GM12878 (cell line): Measurements from ENCODE around the gene STAT5A. TPM values are rescaled to one million over a fixed set of nuclear protein-coding genes. Genes with fewer than 3 reads are reported as not detected.
A peak's percentile ranks its signal among the peaks of the same experiment; 100 is the strongest.

Experiments
- ATAC-seq: fragments of 200-7000 bp; cut with Tn5 transposase; 3 replicates; pipeline ENCODE4 v1.9.1; 2020; ENCODE audit warnings: mild to moderate bottlenecking, moderate library complexity
- BruUV-seq: library from RNA; stranded (reverse); fragments of 400-500 nt; replicated peaks from 2 replicates; lab custom pipeline; 2021; lab: Mats Ljungman, UMichigan
- CTCF ChIA-PET: fragments of 300-600 bp; sonication (Branson Sonifier 250); formaldehyde crosslinking; extraction: SDS; loops from one replicate; lab custom pipeline; 2021; ENCODE audit warnings: inconsistent platforms; lab: Yijun Ruan, JAX
- POLR2A ChIA-PET: fragments of 350-600 bp; formaldehyde crosslinking; extraction: SDS; loops from one replicate; lab custom pipeline; 2021; ENCODE audit warnings: inconsistent platforms; lab: Charles Lee
- RAD21 ChIA-PET: fragments of 300-600 bp; sonication (Branson Sonifier 250); formaldehyde crosslinking; loops from one replicate; lab custom pipeline; 2023; ENCODE audit warnings: antibody characterized with exemption; ENCODE audit not compliant: unreplicated experiment; lab: Charles Lee
- SMC1A ChIA-PET: fragments of 300-600 bp; sonication (Branson Sonifier 250); formaldehyde crosslinking; loops from one replicate; lab custom pipeline; 2023; ENCODE audit not compliant: unreplicated experiment, uncharacterized antibody; lab: Charles Lee
- DNase-seq: peaks from one replicate; pipeline ENCODE4 v3.0.0-alpha.2; 2011; ENCODE audit warnings: low read depth, low spot score
- FAIRE-seq: peaks from 3 replicates; lab custom pipeline; 2011; peaks lifted over from hg19 to GRCh38; lab: Jason Lieb, UNC
- H2AFZ ChIP-seq: 2 replicates; pipeline ENCODE4 v1.6.0; 2011; ENCODE audit warnings: low read depth, low read length, control low read depth; ENCODE audit not compliant: control insufficient read depth
- H3K27ac ChIP-seq: 2 replicates; pipeline ENCODE4 v1.5.1; 2011; ENCODE audit warnings: control low read depth; ENCODE audit not compliant: control insufficient read depth, insufficient read depth
- H3K27me3 ChIP-seq, 2 experiments: replicated peaks in 1 of 2; 2 replicates each; pipeline versions ENCODE4 v1.6.0 to v1.6.1; 2011; ENCODE audit warnings: low read length in 1 of 2; ENCODE audit not compliant: control insufficient read depth in 2 of 2, insufficient read depth in 2 of 2
- H3K36me3 ChIP-seq, 2 experiments: 2 replicates each; pipeline ENCODE4 v1.5.1; 2011; ENCODE audit warnings: low read length in 1 of 2; ENCODE audit not compliant: control insufficient read depth in 2 of 2, insufficient read depth in 2 of 2
- H3K4me1 ChIP-seq: 2 replicates; pipeline ENCODE4 v1.6.1; 2011; ENCODE audit warnings: mild to moderate bottlenecking, low read length, moderate library complexity, mixed read lengths; ENCODE audit not compliant: control insufficient read depth, insufficient read depth
- H3K4me2 ChIP-seq: 2 replicates; pipeline ENCODE4 v1.6.0; 2011; ENCODE audit warnings: control low read depth; ENCODE audit not compliant: control insufficient read depth, insufficient read depth
- H3K4me3 ChIP-seq: fragments of 200-600 bp; sonication (generic); 2 replicates; pipeline ENCODE4 v1.5.1; 2016
- H3K79me2 ChIP-seq: 2 replicates; pipeline ENCODE4 v1.6.0; 2011; ENCODE audit warnings: low read length; ENCODE audit not compliant: control insufficient read depth, insufficient read depth
- H3K9ac ChIP-seq: 2 replicates; pipeline ENCODE4 v1.8.0; 2011; ENCODE audit warnings: low read length, control low read depth, mixed read lengths; ENCODE audit not compliant: control insufficient read depth, insufficient read depth
- H3K9me3 ChIP-seq: replicated peaks from 3 replicates; pipeline ENCODE4 v1.5.1; 2011; ENCODE audit warnings: mild to moderate bottlenecking, low read length; ENCODE audit not compliant: control insufficient read depth, insufficient read depth
- H4K20me1 ChIP-seq: 2 replicates; pipeline ENCODE4 v1.6.0; 2011; ENCODE audit not compliant: control insufficient read depth, insufficient read depth
- ASH2L ChIP-seq: fragments of 300-600, 200-600 bp; sonication (generic); IDR thresholded peaks from 2 replicates; pipeline ENCODE4 v1.6.1; 2017; ENCODE audit warnings: low read depth, mild to moderate bottlenecking, borderline replicate concordance
- GATAD2B ChIP-seq: fragments of 450-650 bp; conservative IDR thresholded peaks from 2 replicates; pipeline ENCODE4 v1.6.1; 2017; ENCODE audit warnings: low read depth, mild to moderate bottlenecking, moderate library complexity
- IKZF2 ChIP-seq, 2 experiments: fragments of 450-650 bp; IDR thresholded peaks; 2 replicates each; pipeline ENCODE4 v1.6.1; 2017; ENCODE audit warnings: mild to moderate bottlenecking in 2 of 2, moderate library complexity in 2 of 2
- PML ChIP-seq: IDR thresholded peaks from 2 replicates; pipeline ENCODE4 v1.6.1; 2012; ENCODE audit warnings: low read length, inconsistent platforms
- RUNX3 ChIP-seq: IDR thresholded peaks from 2 replicates; pipeline ENCODE4 v1.6.1; 2012; ENCODE audit warnings: low read length, inconsistent platforms
- SP1 ChIP-seq: IDR thresholded peaks from one replicate; pipeline ENCODE4 v1.6.1; 2011; ENCODE audit warnings: low read depth, low read length
- WGBS: methylation state at CpG from one replicate; pipeline ENCODE4 v1.1.6; 2016; ENCODE audit warnings: low lambda C conversion rate; ENCODE audit not compliant: insufficient replicate concordance, insufficient coverage; ENCODE audit errors: missing lambda C conversion rate; 5-methylcytosine and 5-hydroxymethylcytosine counted together
- in situ Hi-C: fragments of 300-500 bp; cut with MboI; formaldehyde crosslinking; loops from 9 replicates; pipeline ENCODE4 v1.14.3; 2018; ENCODE audit warnings: mixed read lengths
- intact Hi-C: fragments of 100-400 bp; cut with micrococcal nuclease; formaldehyde crosslinking; loops from one replicate; pipeline ENCODE4 v1.14.2; 2022; ENCODE audit not compliant: unreplicated experiment
- polyA plus RNA-seq, 11 experiments: library from polyadenylated mRNA; depleted of rRNA in 4 of 11; unstranded in 6 of 11; stranded (reverse) in 5 of 11; fragments of >200 nt; fragmentation: Nextera tagmentation in 4 of 11; fragmentation: Illumina TruSeq in 1 of 11; extraction: Ambion mirVana in 4 of 11; extraction: Trizol in 1 of 11; gene quantifications; 1 replicate in 1 of 11; 2 replicates in 10 of 11; pipeline versions ENCODE4 v1.2.1 to v1.2.3, GENCODE V29; 2011 to 2016; ENCODE audit warnings: inconsistent platforms in 2 of 11, missing spikeins in 2 of 11, low read depth in 1 of 11
- total RNA-seq, 4 experiments: library from RNA; depleted of rRNA in 3 of 4; stranded (reverse); fragments of >200 nt in 3 of 4; fragmentation: Illumina TruSeq in 1 of 4; extraction: Trizol in 1 of 4; gene quantifications; 2 replicates each; pipeline versions ENCODE4 v1.2.1 to v1.2.3, GENCODE V29; 2013 to 2021
- TF ChIP-seq, protein P1 (sequence below): fragments of 450-650 bp; IDR thresholded peaks from 2 replicates; pipeline ENCODE4 v1.6.1; 2014; ENCODE audit warnings: mild to moderate bottlenecking
- TF ChIP-seq, protein P2 (sequence below): IDR thresholded peaks from 2 replicates; pipeline ENCODE4 v1.6.1; 2011; ENCODE audit warnings: low read depth, mild to moderate bottlenecking, low read length, moderate library complexity, borderline replicate concordance; ENCODE audit errors: extremely low read depth
- TF ChIP-seq, protein P3 (sequence below): fragments of 450-650 bp; formaldehyde crosslinking; IDR thresholded peaks from 2 replicates; pipeline ENCODE4 v1.4.0; 2022; ENCODE audit warnings: mild to moderate bottlenecking, moderate library complexity

The STAT5A gene
- total and polyA plus RNA-seq, 10 of the 15 experiments (the other 5 are each of a cell fraction or from before 2014, with no cell fraction given) = 14.8 to 86.4 (median 41.5) TPM

DNA sequence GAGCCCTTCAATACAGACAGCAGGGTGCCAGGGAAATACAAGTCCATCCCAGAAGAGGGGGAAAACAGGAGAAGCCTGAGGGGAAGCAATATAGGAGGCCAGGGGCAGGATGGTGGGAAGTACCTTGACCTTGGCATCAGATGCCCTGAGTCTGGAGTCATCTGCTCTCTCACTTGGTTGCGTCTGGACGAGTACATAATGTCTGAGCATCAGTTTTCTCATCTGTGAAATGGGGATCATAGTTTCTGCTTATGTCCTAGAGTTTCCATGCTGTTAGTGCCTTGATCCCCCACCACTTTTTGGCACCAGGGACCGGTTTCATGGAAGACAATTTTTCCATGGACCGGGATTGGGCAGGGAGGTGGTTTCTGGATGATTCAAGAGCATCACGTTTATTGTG is 2.3 kb downstream of the STAT5A start:
- peak overlapping the region; percentile 88 for H3K4me2 ChIP-seq
- 45% methylated on average over 5 of the region's 5 CpGs for WGBS
- peaks cover 38% of the 10 kb centered on the region for H3K79me2 ChIP-seq
- no peaks in the 10 kb centered on the region for H4K20me1 ChIP-seq
- no peaks in the 10 kb centered on the region for H3K9me3 ChIP-seq
- H3K4me1 ChIP-seq = peaks cover 18% of the 10 kb centered on the region
- H3K27ac ChIP-seq = no peak overlapping the region
- H3K4me3 ChIP-seq = no peak overlapping the region
- in situ Hi-C loops = no loop called here
- TSS peak; percentile 49 for BruUV-seq
- no peak for TF ChIP-seq ASH2L
- no peak for TF ChIP-seq SP1
- no peak for TF ChIP-seq IKZF2 (IDR thresholded peaks at IDR 0.05)
- TF ChIP-seq, protein P1, sequence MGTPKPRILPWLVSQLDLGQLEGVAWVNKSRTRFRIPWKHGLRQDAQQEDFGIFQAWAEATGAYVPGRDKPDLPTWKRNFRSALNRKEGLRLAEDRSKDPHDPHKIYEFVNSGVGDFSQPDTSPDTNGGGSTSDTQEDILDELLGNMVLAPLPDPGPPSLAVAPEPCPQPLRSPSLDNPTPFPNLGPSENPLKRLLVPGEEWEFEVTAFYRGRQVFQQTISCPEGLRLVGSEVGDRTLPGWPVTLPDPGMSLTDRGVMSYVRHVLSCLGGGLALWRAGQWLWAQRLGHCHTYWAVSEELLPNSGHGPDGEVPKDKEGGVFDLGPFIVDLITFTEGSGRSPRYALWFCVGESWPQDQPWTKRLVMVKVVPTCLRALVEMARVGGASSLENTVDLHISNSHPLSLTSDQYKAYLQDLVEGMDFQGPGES = no peak
- TF ChIP-seq, all 136 proteins: peak for 0
- intact Hi-C loops = no loop called here
- SMC1A ChIA-PET = interaction anchor here (1.4 to 2.9 kb wide), 3 partner anchors 22 to 68 kb away, joined by 6 to 15 read pairs (median 8); no protein-coding TSS in a partner anchor
- Histone ChIP-seq H3K9ac (peak overlapping the region; percentile 90; the same call in 1 of the 2 replicates), H3K27me3 (no peaks in the 10 kb centered on the region), H2AFZ (no peak overlapping the region), H3K36me3 (peaks cover 3 to 8% of the 10 kb centered on the region in 2 experiments; a peak in 3 of 4 replicates)
- FAIRE-seq (no peak), ATAC-seq (no peak), DNase-seq (no peak)
- RAD21 ChIA-PET = interaction anchor here (2.3 to 4.1 kb wide), 3 partner anchors 43 to 96 kb away, joined by 6 to 21 read pairs (median 12); partner anchors contain the start of gene GHDC
- CTCF ChIA-PET = interaction anchor here (1.0 to 2.1 kb wide), 3 partner anchors 21 to 68 kb away, joined by 3 to 11 read pairs (median 4); no protein-coding TSS in a partner anchor
- POLR2A ChIA-PET = interaction anchor here (0.6 to 3.1 kb wide), 6 partner anchors 13 to 165 kb away, joined by 3 to 9 read pairs (median 4); no protein-coding TSS in a partner anchor

DNA sequence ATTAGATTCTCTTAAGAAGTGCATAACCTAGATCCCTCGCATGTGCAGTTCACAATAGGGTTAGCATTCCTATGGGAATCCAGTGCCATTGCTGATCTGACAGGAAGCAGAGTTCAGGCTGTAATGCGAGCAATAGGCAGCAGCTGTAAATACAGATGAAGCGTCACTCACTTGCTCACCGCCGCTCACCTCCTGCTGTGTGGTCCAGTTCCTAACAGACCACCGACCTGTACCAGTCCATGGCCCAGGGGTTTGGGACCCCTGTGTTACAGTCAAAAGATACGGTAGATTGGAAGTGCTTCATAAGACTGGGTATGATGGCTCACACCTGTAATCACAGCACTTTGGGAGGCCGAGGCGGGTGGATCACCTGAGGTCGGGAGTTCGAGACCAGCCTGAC is 2.8 kb downstream of the STAT5A start:
- ChIA-PET SMC1A (interaction anchor here (0.6 to 2.9 kb wide), 3 partner anchors 42 to 103 kb away, joined by 3 to 15 read pairs (median 8); no protein-coding TSS in a partner anchor), RAD21 (no interaction called here), CTCF (interaction anchor here (1.0 kb wide), 1 partner anchor 69 kb away, joined by 4 read pairs; no protein-coding TSS in a partner anchor), POLR2A (interaction anchor here (0.6 to 1.6 kb wide), 5 partner anchors 16 to 165 kb away, joined by 3 to 5 read pairs (median 3); no protein-coding TSS in a partner anchor)
- DNase-seq = no peak
- Histone ChIP-seq H3K9ac (no peak overlapping the region), H4K20me1 (no peaks in the 10 kb centered on the region), H3K36me3 (peaks cover 4 to 8% of the 10 kb centered on the region in 2 experiments; a peak in 3 of 4 replicates), H3K4me2 (no peak overlapping the region), H3K27ac (no peak overlapping the region), H2AFZ (no peak overlapping the region), H3K9me3 (no peaks in the 10 kb centered on the region), H3K4me3 (no peak overlapping the region), H3K27me3 (no peaks in the 10 kb centered on the region), H3K4me1 (peaks cover 16% of the 10 kb centered on the region), H3K79me2 (peaks cover 38% of the 10 kb centered on the region)
- no TSS peak for BruUV-seq
- 97% methylated on average over 11 of the region's 11 CpGs for WGBS
- no peak for ATAC-seq
- no peak for FAIRE-seq
- intact Hi-C loops = no loop called here
- in situ Hi-C loops = no loop called here
- TF ChIP-seq RUNX3 (no peak), GATAD2B (no peak), PML (no peak)
- TF ChIP-seq, protein P2, sequence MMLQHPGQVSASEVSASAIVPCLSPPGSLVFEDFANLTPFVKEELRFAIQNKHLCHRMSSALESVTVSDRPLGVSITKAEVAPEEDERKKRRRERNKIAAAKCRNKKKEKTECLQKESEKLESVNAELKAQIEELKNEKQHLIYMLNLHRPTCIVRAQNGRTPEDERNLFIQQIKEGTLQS = no peak
- TF ChIP-seq, protein P3, sequence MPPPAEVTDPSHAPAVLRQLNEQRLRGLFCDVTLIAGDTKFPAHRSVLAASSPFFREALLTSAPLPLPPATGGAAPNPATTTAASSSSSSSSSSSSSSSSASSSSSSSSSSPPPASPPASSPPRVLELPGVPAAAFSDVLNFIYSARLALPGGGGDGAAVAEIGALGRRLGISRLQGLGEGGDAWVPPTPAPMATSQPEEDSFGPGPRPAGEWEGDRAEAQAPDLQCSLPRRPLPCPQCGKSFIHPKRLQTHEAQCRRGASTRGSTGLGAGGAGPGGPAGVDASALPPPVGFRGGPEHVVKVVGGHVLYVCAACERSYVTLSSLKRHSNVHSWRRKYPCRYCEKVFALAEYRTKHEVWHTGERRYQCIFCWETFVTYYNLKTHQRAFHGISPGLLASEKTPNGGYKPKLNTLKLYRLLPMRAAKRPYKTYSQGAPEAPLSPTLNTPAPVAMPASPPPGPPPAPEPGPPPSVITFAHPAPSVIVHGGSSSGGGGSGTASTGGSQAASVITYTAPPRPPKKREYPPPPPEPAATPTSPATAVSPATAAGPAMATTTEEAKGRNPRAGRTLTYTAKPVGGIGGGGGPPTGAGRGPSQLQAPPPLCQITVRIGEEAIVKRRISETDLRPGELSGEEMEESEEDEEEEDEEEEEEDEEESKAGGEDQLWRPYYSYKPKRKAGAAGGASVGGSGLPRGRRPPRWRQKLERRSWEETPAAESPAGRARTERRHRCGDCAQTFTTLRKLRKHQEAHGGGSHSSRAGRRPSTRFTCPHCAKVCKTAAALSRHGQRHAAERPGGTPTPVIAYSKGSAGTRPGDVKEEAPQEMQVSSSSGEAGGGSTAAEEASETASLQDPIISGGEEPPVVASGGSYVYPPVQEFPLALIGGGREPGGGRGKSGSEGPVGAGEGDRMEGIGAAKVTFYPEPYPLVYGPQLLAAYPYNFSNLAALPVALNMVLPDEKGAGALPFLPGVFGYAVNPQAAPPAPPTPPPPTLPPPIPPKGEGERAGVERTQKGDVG (CRISPR knock-in tag) = no peak
